Stimulated activated CD4-positive, alpha-beta T cell treated with anti-CD3 and anti-CD28 coated beads, TNF-alpha, amount 100 ng/mL, for 24 hours (primary cell): ENCODE measurements around the gene DEPDC5.
"Not testable (repeated sequence)": the region's sequence is repeated elsewhere in the genome, so short reads cannot be mapped to it uniquely, and the experiment has no call there.

ENCODE experiments used
- DNase-seq, 3 experiments: peaks; one replicate each; pipeline ENCODE4 v3.0.0-alpha.2; 2020; ENCODE audit warnings: low read depth in 3 of 3

DEPDC5 gene

DNA sequence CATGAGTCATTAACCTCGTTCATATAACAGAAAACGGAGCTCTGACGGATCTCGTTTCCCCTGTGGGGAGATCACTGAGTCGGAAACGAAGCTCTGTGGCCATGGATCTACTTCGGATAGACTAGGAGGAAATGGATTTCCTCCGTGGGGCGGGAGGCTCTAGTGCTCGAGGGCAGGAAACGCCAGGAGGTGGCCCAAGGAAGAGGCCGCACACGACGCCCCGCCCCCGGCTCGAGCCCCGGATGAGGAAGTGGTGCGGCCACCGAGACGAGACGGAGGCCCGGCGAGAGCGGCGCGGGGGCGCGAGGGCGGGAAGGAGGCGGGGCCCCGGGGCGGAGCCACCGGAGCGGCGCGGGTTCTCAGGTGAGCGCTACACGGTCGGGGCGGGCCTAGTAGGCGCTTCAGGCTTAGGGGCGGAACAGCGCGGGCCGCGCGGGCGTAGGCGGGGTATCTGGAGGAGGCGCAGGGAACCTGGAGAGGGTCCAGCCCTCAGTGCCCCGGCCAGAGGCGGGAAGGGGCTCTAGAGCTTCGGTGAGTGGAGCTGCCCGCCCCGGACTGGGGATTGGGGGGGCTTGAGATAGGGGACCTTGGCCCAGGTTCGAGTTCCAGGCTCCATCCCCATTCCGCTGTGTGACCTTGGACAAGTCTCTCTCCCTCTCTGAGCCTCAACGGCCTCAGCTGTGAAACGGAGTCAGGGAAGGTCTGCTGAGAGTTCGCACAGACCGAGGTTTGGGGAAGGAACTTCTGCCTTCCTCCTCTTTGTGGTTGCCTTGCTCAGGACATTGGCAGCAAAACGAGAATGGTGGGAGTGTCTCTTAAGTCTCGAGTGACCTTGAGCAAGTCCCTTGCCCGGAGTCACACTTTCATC, at the start of gene DEPDC5:
DEPDC5 (plus strand) TSS at position 386 of the 868 bp plus-strand sequence. CDS start 903 bp downstream, outside the sequence.
- peak; percentile 87 to 96 (median 93) for DNase-seq

GRCh38 chr22:31707519-31707918, 46.3 kb upstream of the DEPDC5 start:
- no peak for DNase-seq

DNA sequence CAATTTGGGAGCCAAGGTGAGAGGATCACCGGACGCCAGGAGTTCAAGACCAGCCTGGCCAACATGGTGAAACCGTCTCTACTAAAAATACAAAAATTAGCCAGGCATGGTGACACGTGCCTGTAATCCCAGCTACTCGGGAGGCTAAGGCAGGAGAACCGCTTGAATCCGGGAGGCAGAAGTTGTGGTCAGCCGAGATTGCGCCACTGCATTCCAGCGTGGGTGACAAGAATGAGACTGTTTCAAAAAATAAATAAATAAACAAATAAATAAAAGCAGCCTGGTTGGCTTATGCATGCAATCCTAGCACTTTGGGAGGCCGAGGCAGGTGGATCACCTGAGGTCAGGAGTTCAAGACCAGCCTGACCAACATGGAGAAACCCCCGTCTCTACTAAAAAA, 42.6 kb upstream of the DEPDC5 start:
- DNase-seq: not testable (repeated sequence)

- no peak for DNase-seq
These were observed 38.6 kb upstream of the DEPDC5 start for GRCh38 chr22:31715147-31715778.

DNA sequence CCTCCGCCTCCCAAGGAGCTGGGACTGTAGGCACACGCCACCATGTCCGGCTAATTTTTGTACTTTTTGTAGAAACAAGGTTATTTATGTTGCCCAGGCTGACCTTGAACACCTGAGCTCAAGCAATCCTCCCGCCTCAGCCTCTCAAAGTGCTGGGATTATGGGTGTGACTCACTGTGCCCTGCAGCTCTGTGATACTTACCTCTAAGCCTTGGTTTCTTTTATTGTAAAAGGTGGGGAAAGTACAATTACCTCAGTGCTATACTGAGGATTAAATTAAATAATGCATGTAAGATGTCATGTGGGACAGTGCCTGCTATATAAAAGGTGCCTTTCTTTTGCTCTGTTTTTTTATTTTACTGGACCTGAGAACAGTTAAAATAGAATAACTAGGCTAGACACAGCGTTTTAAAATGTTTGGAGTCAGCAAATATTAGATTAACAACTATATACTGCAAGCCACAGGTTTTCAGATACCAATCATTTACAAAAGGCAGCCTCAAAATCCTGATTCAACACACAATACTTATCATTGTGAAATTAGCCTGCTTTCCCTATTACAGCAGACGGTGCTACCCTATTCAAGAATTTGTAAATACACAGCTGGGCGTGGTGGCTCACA, 33.9 kb upstream of the DEPDC5 start:
- DNase-seq: no peak

DNA sequence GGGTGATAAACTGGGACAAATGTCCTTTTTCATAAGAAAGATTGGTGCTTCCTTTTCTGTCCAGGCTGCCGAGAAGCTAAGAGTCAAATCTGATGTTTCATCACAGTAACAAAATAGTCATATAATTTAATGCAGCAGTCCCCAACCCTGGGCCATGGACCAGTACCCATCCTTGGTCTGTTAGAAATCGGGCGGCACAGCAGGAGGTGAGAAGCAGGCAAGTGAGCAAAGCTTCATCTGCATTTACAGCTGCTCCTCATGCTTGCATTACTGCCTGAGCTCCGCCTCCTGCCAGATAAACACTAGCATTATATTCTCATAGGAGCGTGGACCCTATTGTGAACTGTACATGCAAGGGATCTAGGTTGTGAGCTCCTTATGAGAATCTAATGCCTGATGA, 30.1 kb upstream of the DEPDC5 start:
- DNase-seq: no peak

GRCh38 chr22:31726692-31727091, 27.1 kb upstream of the DEPDC5 start:
- no peak for DNase-seq

- no peak for DNase-seq
These were observed 25.0 kb upstream of the DEPDC5 start for GRCh38 chr22:31728857-31729256.

GRCh38 chr22:31730344-31730711, 23.5 kb upstream of the DEPDC5 start:
- no peak for DNase-seq

GRCh38 chr22:31732089-31732829, 21.6 kb upstream of the DEPDC5 start:
- no peak for DNase-seq

- no peak for DNase-seq
These were observed 20.2 kb upstream of the DEPDC5 start for GRCh38 chr22:31733580-31734079.

- DNase-seq: no peak
These were observed 19.3 kb upstream of the DEPDC5 start for GRCh38 chr22:31734512-31734911.

GRCh38 chr22:31736458-31736857, 17.4 kb upstream of the DEPDC5 start:
- no peak for DNase-seq

DNA sequence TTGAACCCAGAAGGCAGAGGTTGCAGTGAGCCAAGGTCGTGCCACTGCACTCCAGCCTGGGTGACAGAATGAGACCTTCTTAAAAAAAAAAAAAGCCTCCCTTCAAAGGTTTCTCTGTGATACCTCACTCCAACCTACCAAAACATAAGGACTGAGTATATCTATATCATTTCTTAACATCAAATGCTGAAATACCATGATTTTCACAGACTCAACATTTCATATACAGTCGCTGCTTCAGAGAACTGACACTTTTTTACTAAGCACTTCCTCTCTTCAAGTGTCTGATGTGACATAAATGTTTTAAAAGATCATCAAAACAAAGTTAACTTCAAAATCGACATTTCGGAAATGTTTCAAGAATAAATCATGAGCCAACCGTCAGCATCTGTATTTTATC, 15.9 kb upstream of the DEPDC5 start:
- no peak for DNase-seq

- no peak for DNase-seq
These were observed 15.3 kb upstream of the DEPDC5 start for GRCh38 chr22:31738566-31738965.

DNA sequence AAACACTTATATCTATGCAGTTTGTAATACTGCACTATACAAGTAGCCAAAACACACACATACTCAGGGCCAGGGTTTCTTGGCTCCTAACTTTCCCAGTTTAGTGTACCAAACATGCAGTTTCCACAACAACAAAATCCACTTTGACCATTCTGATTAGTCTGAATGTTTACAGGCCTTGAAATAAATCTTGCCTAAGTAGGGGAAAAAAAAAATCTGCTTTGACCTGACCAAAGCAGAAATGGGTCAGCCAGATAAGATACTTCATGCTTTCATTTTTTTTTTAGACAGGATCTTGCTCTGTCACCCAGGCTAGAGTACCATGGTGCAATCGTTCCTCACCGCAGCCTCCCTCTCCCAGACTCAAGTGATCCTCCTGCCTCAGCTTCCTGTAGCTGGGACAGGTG, 14.0 kb upstream of the DEPDC5 start:
- no peak for DNase-seq

DNA sequence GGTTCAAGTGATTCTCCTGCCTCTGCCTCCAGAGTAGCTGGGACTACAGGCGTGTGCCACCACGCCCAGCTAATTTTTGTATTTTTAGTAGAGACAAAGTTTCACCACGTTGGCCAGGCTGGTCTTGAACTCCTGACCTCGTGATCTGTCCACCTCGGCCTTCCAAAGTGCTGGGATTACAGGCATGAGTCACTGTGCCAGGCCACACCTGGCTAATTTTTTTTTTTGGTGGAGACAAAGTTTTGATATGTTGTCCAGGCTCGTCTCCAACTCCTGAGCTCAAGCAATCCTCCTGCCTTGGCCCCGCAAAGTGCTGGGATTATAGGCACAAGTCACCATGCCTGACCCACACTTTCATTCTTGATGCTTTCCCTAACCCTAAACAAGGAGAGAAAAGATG, 13.5 kb upstream of the DEPDC5 start:
- not testable (repeated sequence) for DNase-seq

DNA sequence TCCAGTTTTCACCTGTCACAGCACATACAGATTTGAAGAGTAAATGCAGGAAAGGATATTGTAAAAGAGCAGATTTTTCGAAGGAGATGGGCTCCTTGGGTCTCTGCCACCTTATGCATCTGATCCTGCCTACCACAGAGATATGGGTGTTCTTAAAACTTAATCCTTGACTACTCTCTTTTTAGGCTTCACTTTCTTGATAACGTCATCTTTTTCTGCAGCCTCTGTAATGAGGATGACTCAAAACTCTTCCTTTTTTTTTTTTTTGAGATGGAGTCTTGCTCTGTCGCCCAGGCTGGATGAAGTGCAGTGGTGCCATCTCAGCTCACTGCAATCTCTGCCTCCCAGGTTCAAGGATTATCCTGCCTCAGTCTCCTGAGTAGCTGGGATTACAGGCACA, 11.7 kb upstream of the DEPDC5 start:
- DNase-seq: no peak

DNA sequence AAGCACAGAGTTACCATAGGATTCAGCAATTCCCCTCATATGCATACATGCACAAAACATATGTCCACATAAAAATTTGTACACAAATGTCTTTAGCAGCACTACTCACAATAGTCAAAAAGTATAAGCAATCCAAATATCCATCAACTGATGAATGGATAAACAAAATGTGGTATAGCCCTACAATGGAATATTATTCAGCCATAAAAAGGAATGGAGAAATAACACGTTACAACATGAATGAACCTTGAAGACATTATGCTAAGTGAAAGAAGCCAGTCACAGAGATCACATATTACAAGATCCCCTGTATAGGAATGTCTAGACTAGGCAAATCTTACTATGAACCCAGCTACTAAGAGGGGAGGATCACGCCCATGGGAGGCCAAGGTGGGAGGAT, 11.1 kb upstream of the DEPDC5 start:
- no peak for DNase-seq

DNA sequence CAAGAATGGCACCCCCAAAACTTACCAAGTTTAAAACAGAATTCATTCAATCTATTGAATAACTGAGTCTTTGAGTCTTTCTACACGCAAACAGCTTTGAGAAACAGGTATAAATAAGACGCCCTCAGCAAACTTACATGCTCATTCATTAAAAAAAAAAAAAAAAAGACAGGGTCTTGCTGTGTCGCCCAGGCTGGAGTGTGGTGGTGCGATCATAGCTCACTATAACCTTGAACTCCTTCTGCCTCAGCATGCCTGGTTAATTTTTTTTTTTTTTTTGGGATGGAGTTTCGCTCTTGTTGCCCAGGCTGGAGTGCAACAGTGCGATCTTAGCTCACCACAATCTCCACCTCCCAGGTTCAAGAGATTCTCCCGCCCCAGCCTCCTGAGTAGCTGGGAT, 9.9 kb upstream of the DEPDC5 start:
- DNase-seq: no peak

GRCh38 chr22:31747441-31747840, 6.4 kb upstream of the DEPDC5 start:
- DNase-seq: no peak

GRCh38 chr22:31748490-31748889, 5.3 kb upstream of the DEPDC5 start:
- DNase-seq: no peak
